ENCODE data around the gene RHO. TPM values are rescaled to one million over a fixed set of nuclear protein-coding genes. Genes with fewer than 3 reads are reported as not detected.
A peak's percentile ranks its signal among the peaks of the same experiment; 100 is the strongest.
"Not testable (repeated sequence)": the region's sequence is repeated elsewhere in the genome, so short reads cannot be mapped to it uniquely, and the experiment has no call there.

Gene RHO
- total RNA-seq (2022): not detected in 2 replicates
- not detected for Bru-seq, nascent RNA
- BruChase-seq, experiment 1, labeled RNA remaining after a 2-hour chase: not detected
- BruChase-seq, experiment 2, labeled RNA remaining after a 6-hour chase: percentile 15 among the genes with signal in this experiment
- long read RNA-seq: 0 reads

DNA sequence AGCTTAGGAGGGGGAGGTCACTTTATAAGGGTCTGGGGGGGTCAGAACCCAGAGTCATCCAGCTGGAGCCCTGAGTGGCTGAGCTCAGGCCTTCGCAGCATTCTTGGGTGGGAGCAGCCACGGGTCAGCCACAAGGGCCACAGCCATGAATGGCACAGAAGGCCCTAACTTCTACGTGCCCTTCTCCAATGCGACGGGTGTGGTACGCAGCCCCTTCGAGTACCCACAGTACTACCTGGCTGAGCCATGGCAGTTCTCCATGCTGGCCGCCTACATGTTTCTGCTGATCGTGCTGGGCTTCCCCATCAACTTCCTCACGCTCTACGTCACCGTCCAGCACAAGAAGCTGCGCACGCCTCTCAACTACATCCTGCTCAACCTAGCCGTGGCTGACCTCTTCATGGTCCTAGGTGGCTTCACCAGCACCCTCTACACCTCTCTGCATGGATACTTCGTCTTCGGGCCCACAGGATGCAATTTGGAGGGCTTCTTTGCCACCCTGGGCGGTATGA lies at the start of gene RHO:
Gene RHO (plus strand): TSS at position 51 of the 512 bp plus-strand sequence. CDS start 95 bp downstream, at position 146.
- Histone ChIP-seq H3K27me3 (replicated peaks; ENCODE audit: control insufficient read depth, insufficient read depth, low read length) (no peaks in the 10 kb centered on the region), H3K4me1 (peaks cover 7% of the 10 kb centered on the region; the same call in 1 of the 2 replicates), H3K36me3 (ENCODE audit: control insufficient read depth, insufficient read depth, low read length) (no peaks in the 10 kb centered on the region), H3K4me3 (ENCODE audit: low read depth, low read length) (no peak within 1 kb of the TSS), H3K9me3 (no peaks in the 10 kb centered on the region)
- no peaks in the 10 kb centered on the region for H3K36me3 Mint-ChIP-seq (ENCODE audit: insufficient read depth, unreplicated experiment)
- H3K27me3 Mint-ChIP-seq (ENCODE audit: insufficient read depth, unreplicated experiment): no peaks in the 10 kb centered on the region
- H3K9me3 Mint-ChIP-seq (ENCODE audit: unreplicated experiment): no peaks in the 10 kb centered on the region
- H3K27ac Mint-ChIP-seq (ENCODE audit: unreplicated experiment): no peak within 1 kb of the TSS
- DNase-seq: no peak
- no peak within 1 kb of the TSS for H3K4me3 Mint-ChIP-seq (ENCODE audit: unreplicated experiment)
- intact Hi-C loops (cut with micrococcal nuclease; ENCODE audit: unreplicated experiment): no loop called here
- TF ChIP-seq, protein P1, sequence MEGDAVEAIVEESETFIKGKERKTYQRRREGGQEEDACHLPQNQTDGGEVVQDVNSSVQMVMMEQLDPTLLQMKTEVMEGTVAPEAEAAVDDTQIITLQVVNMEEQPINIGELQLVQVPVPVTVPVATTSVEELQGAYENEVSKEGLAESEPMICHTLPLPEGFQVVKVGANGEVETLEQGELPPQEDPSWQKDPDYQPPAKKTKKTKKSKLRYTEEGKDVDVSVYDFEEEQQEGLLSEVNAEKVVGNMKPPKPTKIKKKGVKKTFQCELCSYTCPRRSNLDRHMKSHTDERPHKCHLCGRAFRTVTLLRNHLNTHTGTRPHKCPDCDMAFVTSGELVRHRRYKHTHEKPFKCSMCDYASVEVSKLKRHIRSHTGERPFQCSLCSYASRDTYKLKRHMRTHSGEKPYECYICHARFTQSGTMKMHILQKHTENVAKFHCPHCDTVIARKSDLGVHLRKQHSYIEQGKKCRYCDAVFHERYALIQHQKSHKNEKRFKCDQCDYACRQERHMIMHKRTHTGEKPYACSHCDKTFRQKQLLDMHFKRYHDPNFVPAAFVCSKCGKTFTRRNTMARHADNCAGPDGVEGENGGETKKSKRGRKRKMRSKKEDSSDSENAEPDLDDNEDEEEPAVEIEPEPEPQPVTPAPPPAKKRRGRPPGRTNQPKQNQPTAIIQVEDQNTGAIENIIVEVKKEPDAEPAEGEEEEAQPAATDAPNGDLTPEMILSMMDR (IDR thresholded peaks at IDR 0.05; ENCODE audit: insufficient read depth in 1 of 2, low read depth in 1 of 2, low read length in 1 of 2, severe bottlenecking in 1 of 2, unreplicated experiment in 1 of 2): no peak
- BruUV-seq (replicated peaks): no TSS peak
- CTCF ChIA-PET: no interaction called here
- POLR2A ChIA-PET: no interaction called here
- H3K4me1 Mint-ChIP-seq (ENCODE audit: low read depth, unreplicated experiment): no peaks in the 10 kb centered on the region

- H3K4me3 ChIP-seq (ENCODE audit: low read depth, low read length); H3K27ac Mint-ChIP-seq (ENCODE audit: unreplicated experiment); POLR2A ChIA-PET; H3K9me3 Mint-ChIP-seq (ENCODE audit: unreplicated experiment); H3K27me3 ChIP-seq (replicated peaks; ENCODE audit: control insufficient read depth, insufficient read depth, low read length); DNase-seq; H3K4me1 Mint-ChIP-seq (ENCODE audit: low read depth, unreplicated experiment); H3K36me3 ChIP-seq (ENCODE audit: control insufficient read depth, insufficient read depth, low read length); H3K4me1 ChIP-seq; BruUV-seq (replicated peaks); H3K36me3 Mint-ChIP-seq (ENCODE audit: insufficient read depth, unreplicated experiment); H3K27me3 Mint-ChIP-seq (ENCODE audit: insufficient read depth, unreplicated experiment); intact Hi-C loops (cut with micrococcal nuclease; ENCODE audit: unreplicated experiment); H3K9me3 ChIP-seq; H3K4me3 Mint-ChIP-seq (ENCODE audit: unreplicated experiment): not testable (repeated sequence)
- CTCF ChIA-PET: interaction anchor here (0.9 to 1.7 kb wide), 2 partner anchors 8 to 98 kb away, joined by 3 to 11 read pairs; no protein-coding TSS in a partner anchor
Measured at GRCh38 chr3:129481225-129481765, 47.1 kb upstream of the RHO start.

DNA sequence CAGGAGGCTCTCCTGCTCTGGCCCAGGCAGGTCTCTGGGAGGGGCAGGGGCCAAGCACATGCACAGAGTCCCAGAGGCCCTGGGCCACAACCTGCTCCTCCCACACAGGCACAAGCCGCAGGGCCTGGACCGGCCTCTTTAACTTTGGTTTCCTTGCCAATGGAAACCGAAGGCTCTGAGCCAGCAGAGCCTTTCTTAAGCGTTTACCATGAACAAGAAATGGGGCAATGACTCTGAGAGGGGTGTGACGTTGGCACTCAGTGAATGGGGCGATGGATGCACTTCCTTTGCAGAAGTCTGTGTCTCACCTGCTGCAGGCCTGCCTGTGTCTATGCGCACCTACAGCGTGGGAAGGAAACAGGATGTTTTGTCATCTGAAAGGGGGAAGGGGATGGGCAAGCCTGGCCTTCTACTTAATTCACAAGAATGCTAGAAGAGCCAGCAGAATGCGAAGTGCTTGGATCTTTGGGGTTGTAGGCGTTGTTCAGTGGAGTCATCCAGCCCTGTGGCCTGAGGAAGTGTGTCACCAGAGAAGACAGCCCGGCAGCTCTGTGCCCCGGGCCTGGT lies 46.6 kb upstream of the RHO start:
- intact Hi-C loops (cut with micrococcal nuclease; ENCODE audit: unreplicated experiment): no loop called here
- H3K4me1 ChIP-seq: no peaks in the 10 kb centered on the region
- H3K9me3 ChIP-seq: no peaks in the 10 kb centered on the region
- no peak for DNase-seq
- Mint-ChIP-seq H3K27me3 (ENCODE audit: insufficient read depth, unreplicated experiment) (no peaks in the 10 kb centered on the region), H3K4me3 (ENCODE audit: unreplicated experiment) (no peak overlapping the region), H3K27ac (ENCODE audit: unreplicated experiment) (no peak overlapping the region), H3K9me3 (ENCODE audit: unreplicated experiment) (no peaks in the 10 kb centered on the region), H3K36me3 (ENCODE audit: insufficient read depth, unreplicated experiment) (peaks cover 6% of the 10 kb centered on the region), H3K4me1 (ENCODE audit: low read depth, unreplicated experiment) (peaks cover 11% of the 10 kb centered on the region)
- no peaks in the 10 kb centered on the region for H3K36me3 ChIP-seq (ENCODE audit: control insufficient read depth, insufficient read depth, low read length)
- no TSS peak for BruUV-seq (replicated peaks)
- TF ChIP-seq, protein P1 (IDR thresholded peaks at IDR 0.05; ENCODE audit: insufficient read depth in 1 of 2, low read depth in 1 of 2, low read length in 1 of 2, severe bottlenecking in 1 of 2, unreplicated experiment in 1 of 2): no peak
- H3K27me3 ChIP-seq (replicated peaks; ENCODE audit: control insufficient read depth, insufficient read depth, low read length): no peaks in the 10 kb centered on the region
- no peak overlapping the region for H3K4me3 ChIP-seq (ENCODE audit: low read depth, low read length)
- ChIA-PET CTCF (no interaction called here), POLR2A (no interaction called here)

Data from Caco-2 (cell line).